Measurements from ENCODE around the gene ATP8A2.

The ATP8A2 gene

GRCh38 chr13:25973576-25973975, 601.8 kb downstream of the ATP8A2 start:
- TF ChIP-seq CTCF (IDR thresholded peaks at IDR 0.05), result no peak
- H3K27ac ChIP-seq, result no peak overlapping the region
- DNase-seq (ENCODE audit: low spot score), result no peak

GRCh38 chr13:25977216-25977615, 605.4 kb downstream of the ATP8A2 start:
- Histone ChIP-seq H3K27ac (no peak overlapping the region), H3K4me3 (no peak overlapping the region)
- TF ChIP-seq CTCF (IDR thresholded peaks at IDR 0.05), result no peak
- DNase-seq (ENCODE audit: low spot score), result no peak

More at GRCh38 chr13:25973576-25973975, 601.8 kb downstream of the ATP8A2 start:
- H3K4me3 ChIP-seq, result no peak overlapping the region

- H3K27ac ChIP-seq, result no peak overlapping the region
- no peak for DNase-seq (ENCODE audit: low spot score)
- no peak overlapping the region for H3K4me3 ChIP-seq
- no peak for TF ChIP-seq CTCF (IDR thresholded peaks at IDR 0.05)
Observed at GRCh38 chr13:25977671-25978070, 605.9 kb downstream of the ATP8A2 start.

- DNase-seq (ENCODE audit: low spot score), result no peak
- no peak overlapping the region for H3K27ac ChIP-seq
- no peak overlapping the region for H3K4me3 ChIP-seq
- TF ChIP-seq CTCF (IDR thresholded peaks at IDR 0.05), result no peak
Observed at GRCh38 chr13:25978961-25979360, 607.2 kb downstream of the ATP8A2 start.

- no peak for TF ChIP-seq CTCF (IDR thresholded peaks at IDR 0.05)
- Histone ChIP-seq H3K27ac (no peak overlapping the region), H3K4me3 (no peak overlapping the region)
- DNase-seq (ENCODE audit: low spot score), result no peak
Observed at GRCh38 chr13:25979371-25979770, 607.6 kb downstream of the ATP8A2 start.

- no peak for DNase-seq (ENCODE audit: low spot score)
- Histone ChIP-seq H3K27ac (no peak overlapping the region), H3K4me3 (no peak overlapping the region)
- TF ChIP-seq CTCF (IDR thresholded peaks at IDR 0.05), result no peak
Observed at GRCh38 chr13:25980255-25980654, 608.5 kb downstream of the ATP8A2 start.

GRCh38 chr13:25981060-25981459, 609.3 kb downstream of the ATP8A2 start:
- Histone ChIP-seq H3K27ac (no peak overlapping the region), H3K4me3 (no peak overlapping the region)
- no peak for TF ChIP-seq CTCF (IDR thresholded peaks at IDR 0.05)
- no peak for DNase-seq (ENCODE audit: low spot score)

All from coronary artery (tissue), 2 donors.